ENCODE results near the gene SYPL2.
"Not testable (repeated sequence)": the region's sequence is repeated elsewhere in the genome, so short reads cannot be mapped to it uniquely, and the experiment has no call there.

Gene SYPL2

GRCh38 chr1:109472779-109473178 lies 6.4 kb downstream of the SYPL2 start:
- DNase-seq: no peak

DNA sequence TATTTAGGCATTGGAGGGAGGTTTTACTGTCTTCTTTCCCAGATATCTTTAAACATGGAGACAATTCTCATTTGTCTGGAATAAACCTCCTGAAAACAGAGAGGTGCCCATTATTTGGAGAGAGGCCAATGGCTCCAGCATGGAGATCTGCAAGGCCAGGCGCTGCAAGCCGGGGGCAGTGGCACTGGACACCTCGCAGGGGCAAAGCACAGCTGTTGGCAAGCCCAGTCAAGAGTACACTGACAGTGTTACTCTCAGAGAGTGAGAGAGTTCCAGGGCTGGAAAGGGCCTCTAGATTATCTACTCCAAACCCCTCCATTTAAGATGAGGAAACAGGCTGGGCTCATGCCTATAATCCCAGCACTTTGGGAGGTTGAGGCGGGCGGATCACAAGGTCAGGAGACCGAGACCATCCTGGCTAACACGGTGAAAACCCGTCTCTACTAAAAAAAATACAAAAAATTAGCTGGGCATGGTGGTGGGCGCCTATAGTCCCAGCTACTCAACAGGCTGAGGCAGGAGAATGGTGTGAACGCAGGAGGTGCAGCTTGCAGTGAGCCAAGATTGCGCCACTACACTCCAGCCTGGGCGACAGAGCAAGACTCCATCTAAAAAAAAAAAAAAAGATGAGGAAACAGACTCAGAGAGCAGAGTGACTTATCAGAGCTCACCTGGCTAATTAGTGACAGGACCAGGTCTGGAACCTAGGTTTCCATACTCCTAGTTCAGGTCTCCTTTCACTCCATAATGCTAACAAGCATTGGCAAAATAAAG lies 7.1 kb downstream of the SYPL2 start:
- DNase-seq: not testable (repeated sequence)

- no peak for DNase-seq
Measured at GRCh38 chr1:109474697-109475096, 8.4 kb downstream of the SYPL2 start.

DNA sequence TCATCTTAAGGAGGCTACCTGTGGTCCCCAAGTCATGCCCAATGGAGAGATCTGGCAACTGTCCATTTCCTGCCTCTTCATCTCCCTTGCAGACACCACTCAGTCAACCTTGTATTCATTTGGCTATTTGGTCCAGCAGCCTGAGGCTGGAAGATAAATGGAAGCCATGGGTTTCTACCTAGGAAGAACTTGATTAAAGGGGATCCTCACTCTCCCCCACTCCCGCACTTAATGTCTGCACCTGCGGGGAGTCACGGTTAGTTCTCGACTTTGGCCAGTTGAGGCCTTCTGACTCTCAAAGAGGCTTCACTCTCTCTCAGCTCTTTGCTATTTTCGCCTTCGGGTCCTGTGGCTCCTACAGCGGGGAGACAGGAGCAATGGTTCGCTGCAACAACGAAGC lies 8.9 kb downstream of the SYPL2 start:
- DNase-seq: no peak

DNA sequence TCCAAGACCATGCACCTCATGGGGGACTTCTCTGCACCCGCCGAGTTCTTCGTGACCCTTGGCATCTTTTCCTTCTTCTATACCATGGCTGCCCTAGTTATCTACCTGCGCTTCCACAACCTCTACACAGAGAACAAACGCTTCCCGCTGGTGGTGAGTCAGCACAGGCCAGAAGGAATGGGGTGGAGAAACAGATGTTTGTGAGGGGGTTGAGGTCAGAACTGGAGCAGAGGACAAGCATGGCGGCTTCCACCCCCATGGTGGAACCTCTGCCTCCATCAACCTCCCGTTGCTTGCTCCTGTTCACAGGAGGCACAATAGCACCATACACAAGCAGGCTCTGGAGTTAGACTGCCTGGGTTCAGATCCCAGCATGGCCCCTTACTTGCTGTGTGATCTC lies 10.5 kb downstream of the SYPL2 start:
- DNase-seq: no peak

- DNase-seq: no peak
Measured at GRCh38 chr1:109477821-109478220, 11.5 kb downstream of the SYPL2 start.

GRCh38 chr1:109478806-109479205 lies 12.5 kb downstream of the SYPL2 start:
- DNase-seq: no peak

GRCh38 chr1:109479311-109479710 lies 13.0 kb downstream of the SYPL2 start:
- no peak for DNase-seq

GRCh38 chr1:109479901-109480300 lies 13.6 kb downstream of the SYPL2 start:
- no peak for DNase-seq

DNA sequence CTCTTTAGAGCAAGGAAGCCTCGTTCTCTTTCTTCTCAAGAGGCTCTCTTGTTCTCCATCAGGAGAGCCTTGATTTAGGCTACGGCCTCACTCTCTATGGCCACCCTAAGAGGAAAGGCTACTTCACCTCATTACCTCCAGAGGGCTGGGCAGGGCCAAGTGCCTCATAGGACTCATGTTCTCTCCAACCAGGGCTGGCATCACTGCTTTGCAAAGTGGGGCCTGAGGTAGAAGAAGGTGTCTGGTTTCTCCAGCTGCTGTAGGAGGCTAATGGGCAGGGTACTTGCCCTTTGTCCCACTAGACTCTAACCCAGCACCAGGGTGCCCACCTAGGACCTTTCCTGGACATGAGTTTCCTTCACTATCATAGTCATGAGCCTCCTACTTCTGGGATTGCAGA lies 15.3 kb downstream of the SYPL2 start:
- DNase-seq: no peak

GRCh38 chr1:109482242-109482641 lies 15.9 kb downstream of the SYPL2 start:
- no peak for DNase-seq

DNA sequence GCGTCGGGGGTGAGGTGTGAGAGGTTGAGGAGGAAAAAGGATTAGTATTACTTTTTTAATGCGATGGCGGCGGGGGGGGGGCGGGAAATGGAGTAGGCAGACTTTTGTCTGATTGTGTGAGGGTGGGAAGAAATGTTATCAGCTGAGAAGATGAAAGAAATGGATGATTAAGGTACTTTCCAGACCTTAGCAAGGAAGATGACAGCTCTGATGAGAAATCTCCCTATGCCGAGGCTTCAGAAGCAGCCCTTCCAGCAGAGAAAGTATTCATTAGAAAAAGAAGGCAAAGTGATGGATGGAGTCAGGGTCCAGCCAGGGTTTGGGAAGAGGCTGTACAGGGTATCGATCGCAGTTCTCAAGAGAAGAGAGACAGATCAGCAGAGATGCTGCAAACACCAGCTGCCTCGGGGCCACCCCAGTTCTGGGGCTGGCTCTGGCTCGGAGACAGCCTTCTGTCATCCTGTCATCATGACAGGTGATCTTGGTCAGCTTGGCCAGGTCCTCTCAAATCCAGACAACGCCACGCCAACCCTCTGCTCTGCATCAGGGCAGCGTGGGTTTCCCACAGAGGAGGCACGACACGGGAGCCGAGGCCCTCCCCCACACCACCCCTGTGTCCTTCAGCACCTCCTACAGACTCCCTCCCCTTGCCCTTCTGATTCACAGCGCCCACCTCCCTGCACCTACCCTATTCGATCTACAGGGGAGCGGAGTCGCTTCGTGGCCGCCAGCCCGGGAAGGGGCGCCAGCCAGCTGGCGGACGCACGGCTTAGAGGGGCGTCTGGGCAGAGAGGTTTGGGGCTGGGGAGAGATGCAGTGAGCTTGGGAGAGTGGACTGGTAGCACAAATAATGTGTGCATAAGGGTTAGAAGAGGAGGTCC lies 16.7 kb downstream of the SYPL2 start:
- peak; percentile 82 for DNase-seq

- DNase-seq: peak; percentile 93
Measured at GRCh38 chr1:109483672-109484518, 17.5 kb downstream of the SYPL2 start, which contains the start of gene ATXN7L2. TSS of gene ATXN7L2 (plus strand) at chr1:109483905. CDS start at chr1:109483954, 49 bp downstream.

- peak; percentile 74 for DNase-seq
Measured at GRCh38 chr1:109484519-109484975, 18.2 kb downstream of the SYPL2 start.

- DNase-seq: no peak
Measured at GRCh38 chr1:109485001-109485400, 18.7 kb downstream of the SYPL2 start.

DNA sequence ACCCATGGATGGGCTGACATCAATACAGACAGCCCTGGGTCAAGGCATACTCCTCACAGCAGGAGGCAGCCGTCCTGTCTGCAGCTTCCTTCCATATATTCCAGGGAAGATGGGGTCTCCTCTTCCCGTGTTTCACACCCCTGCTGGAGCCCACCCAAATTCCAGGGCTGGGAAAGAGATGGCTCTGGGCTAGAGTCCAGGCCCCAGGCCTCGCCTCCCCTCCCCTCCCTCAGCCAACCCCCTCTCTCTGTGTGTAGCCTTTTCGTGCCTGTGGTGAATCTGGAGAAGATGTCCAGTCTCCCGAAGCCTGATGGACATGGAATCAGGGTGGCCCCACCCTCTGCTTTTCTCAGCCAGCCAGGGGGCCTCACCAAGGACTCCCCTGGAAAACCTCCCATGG lies 20.9 kb downstream of the SYPL2 start:
- no peak for DNase-seq

DNA sequence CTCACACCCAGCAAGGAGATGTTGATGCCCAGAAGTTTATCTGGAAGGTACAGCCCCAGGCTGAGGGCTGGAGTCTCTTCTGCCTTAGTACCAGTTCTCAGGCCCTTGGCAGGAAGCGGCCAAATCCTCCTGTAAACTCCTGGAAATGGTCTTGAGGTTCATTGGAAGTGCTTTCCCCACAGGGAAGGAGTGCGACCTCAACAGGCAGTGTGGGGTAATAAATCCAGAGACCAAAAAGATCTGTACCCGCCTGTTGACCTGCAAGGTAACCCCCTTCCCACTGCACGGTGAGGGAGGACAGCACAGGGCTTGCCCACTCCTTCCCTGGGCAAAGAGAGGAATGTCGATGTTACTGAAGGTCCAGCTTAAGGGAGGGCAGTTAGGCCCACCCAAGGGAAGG lies 21.9 kb downstream of the SYPL2 start:
- DNase-seq: no peak

DNA sequence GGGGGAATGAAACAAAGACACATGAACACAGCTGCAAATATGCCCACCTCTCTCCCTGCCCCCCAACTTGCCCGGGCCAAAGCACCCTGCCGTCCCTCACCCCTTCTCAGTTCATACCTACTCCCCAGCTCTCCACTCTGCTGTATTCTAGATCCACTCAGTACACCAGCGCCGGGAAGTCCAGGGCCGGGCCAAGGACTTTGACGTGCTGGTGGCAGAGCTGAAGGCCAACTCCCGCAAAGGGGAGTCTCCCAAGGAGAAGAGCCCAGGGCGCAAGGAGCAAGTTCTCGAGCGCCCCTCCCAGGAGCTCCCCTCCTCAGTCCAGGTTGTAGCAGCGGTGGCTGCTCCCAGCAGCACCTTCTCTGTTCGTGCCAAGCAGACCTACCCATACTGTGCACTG lies 22.4 kb downstream of the SYPL2 start:
- no peak for DNase-seq

DNA sequence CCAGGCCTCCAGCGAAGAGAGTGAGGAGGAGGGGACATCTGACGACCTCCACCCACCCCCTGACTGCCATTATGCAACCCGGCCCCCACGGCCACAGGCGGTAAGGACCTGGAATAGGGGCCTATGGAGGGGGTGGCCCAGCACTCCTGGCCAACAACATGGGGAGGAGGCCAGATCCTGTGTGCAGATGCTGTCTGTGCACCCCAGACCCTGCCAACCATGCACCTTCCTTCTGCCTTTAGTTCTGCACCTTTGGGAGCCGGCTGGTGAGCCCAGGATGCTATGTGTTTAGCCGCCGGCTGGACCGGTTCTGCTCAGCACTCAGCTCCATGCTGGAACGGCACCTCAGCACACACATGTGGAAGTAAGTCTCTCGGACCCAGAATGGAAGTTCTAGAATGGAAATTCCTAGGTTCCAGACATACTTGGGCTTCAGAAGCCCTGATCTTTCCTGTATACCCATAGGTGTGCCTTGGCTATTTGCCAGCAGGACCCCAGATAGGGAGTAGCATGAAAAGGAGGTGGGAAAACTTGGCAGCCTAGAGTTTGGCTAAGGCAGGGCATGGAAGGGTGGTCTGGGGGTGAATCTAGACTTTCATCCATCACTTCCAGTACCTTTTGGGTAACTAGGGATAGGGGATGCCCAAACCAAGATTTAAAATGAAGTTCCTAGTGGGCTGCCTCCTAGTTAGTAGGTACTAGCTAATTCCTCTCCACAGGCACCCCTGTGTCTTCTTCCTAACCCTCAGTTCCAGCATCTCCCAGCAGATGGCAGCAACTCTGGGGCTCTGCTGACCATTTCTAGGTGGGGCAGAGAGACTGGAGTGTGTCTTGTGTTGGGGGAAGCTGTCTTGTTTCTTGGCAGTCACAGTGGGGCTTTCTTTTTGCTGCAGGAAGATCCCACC lies 23.9 kb downstream of the SYPL2 start:
- DNase-seq: peak; percentile 88

DNA sequence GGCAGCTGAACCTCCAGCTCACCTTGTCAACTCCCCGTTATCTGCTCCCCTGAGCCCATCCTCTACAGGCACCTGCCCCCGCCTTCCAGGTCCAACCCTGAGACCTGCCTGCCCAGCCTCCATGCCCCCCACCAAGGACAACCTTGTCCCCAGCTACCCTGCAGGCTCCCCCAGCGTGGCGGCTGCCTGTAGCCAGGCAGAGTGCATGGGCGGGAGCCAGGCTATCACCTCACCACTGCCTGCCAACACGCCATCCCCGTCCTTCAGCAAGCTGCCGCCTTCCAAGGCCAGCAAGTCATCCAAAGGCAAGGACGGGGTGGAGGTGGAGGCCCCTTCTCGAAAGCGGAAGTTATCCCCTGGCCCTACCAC lies 24.6 kb downstream of the SYPL2 start:
- DNase-seq: no peak

- DNase-seq: no peak
Measured at GRCh38 chr1:109491372-109491771, 25.0 kb downstream of the SYPL2 start.

DNA sequence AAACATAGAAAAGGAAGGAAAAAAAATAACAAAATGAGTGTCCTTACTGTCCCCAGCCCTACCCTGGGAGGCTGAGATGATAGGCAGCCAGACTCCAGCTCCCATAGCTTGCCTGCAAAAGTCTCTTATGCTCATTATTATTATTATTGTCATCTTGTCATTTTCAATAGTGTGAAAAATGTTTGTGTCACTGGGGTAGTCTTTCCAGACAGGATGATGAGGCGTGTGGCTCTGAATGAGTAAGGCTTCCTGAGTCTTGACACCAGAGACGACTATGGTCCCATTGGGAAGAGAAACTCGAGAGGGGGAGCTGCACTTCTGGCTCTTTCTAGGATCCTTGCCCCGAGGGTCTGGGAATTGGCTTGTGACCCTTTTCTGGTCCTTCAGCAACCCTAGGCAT lies 26.4 kb downstream of the SYPL2 start:
- DNase-seq: no peak
